Mucosa of descending colon (tissue), 3 donors: Measurements from ENCODE around the gene ATP5MC2. TPM values are rescaled to one million over a fixed set of nuclear protein-coding genes. Genes with fewer than 3 reads are reported as not detected.
"Not testable (repeated sequence)": the region's sequence is repeated elsewhere in the genome, so short reads cannot be mapped to it uniquely, and the experiment has no call there.

Experiments used
- ATAC-seq: fragments of 200-7000 bp; cut with Tn5 transposase; one replicate; pipeline ENCODE4 v1.9.1; 2020; ENCODE audit warnings: mild to moderate bottlenecking, moderate library complexity
- DNase-seq, 3 donors: peaks; one replicate each; pipeline ENCODE4 v3.0.0-alpha.2; 2020
- H3K36me3 ChIP-seq: fragments of 200-600 bp; one replicate; pipeline ENCODE4 v1.8.0; 2021; ENCODE audit warnings: low read depth, mild to moderate bottlenecking
- H3K4me1 ChIP-seq: fragments of 200-600 bp; one replicate; pipeline ENCODE4 v1.8.0; 2021; ENCODE audit warnings: low read depth, mild to moderate bottlenecking
- H3K4me3 ChIP-seq: fragments of 200-600 bp; one replicate; pipeline ENCODE4 v1.8.0; 2021; ENCODE audit warnings: mild to moderate bottlenecking
- H3K9me3 ChIP-seq: fragments of 200-600 bp; one replicate; pipeline ENCODE4 v1.8.0; 2021; ENCODE audit warnings: mild to moderate bottlenecking
- intact Hi-C, 2 donors: fragments of 100-400 bp; cut with DNase I in 1 of 2; cut with micrococcal nuclease in 1 of 2; formaldehyde crosslinking; loops; one replicate each; pipeline versions ENCODE4 v1.11.0 to v1.11.1; 2022; cut with DNase I, micrococcal nuclease
- total RNA-seq, 3 donors: library from RNA; stranded (reverse); fragmentation: NEBNext Ultra II Directional in 2 of 3; extraction: Animal tissue kit (Norgen Biotek cat#: 25700) in 2 of 3; gene quantifications; one replicate each; pipeline versions ENCODE4 v1.2.1 to v1.2.4, GENCODE V29; 2021 to 2023
- TF ChIP-seq, protein P1 (sequence below): fragments of 200-600 bp; IDR thresholded peaks from one replicate; pipeline ENCODE4 v1.8.0; 2022; ENCODE audit warnings: antibody characterized with exemption, mild to moderate bottlenecking
- donor health status: DM: no; HTN: no; CAD: no; lungs with moderate emphysema.
- donor health status: DM: no; HTN: no; CAD: no.
- donor health status: DM: no; HTN: yes; CAD: no.

Gene ATP5MC2
- total RNA-seq, 3 donors from 2014 or later = 328 to 354 (median 349) TPM

DNA sequence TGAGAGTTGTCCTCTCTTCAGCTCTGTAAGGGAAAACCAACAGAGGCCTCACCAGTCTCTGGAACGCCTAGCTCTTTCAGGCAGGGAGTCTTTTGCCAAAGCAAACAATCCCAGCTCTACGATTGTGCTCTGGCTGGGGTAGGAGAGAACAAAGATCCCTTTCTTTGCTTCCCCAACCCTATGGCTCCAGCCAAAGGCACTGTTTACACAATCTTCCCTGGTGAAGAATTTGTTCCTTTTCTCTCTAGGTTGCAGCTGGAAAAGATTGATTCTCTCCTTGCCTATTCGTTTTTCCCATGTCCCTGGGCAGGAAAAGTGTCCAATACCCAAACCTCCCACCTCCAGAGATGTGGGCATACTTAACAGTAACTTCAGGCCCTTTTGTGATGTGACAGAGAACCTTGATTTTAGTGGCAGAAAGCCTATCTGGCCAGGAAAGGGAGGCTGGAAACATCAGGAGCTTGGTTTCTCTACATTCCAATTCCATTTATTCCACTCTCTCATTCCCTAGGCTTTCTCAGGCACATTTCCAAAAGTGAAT is 16.8 kb downstream of the ATP5MC2 start:
- no peaks in the 10 kb centered on the region for H3K36me3 ChIP-seq
- intact Hi-C loops = no loop called here
- DNase-seq (peak in 1 of 3 donors; percentile 72), ATAC-seq (peak; percentile 95)
- TF ChIP-seq, protein P1, sequence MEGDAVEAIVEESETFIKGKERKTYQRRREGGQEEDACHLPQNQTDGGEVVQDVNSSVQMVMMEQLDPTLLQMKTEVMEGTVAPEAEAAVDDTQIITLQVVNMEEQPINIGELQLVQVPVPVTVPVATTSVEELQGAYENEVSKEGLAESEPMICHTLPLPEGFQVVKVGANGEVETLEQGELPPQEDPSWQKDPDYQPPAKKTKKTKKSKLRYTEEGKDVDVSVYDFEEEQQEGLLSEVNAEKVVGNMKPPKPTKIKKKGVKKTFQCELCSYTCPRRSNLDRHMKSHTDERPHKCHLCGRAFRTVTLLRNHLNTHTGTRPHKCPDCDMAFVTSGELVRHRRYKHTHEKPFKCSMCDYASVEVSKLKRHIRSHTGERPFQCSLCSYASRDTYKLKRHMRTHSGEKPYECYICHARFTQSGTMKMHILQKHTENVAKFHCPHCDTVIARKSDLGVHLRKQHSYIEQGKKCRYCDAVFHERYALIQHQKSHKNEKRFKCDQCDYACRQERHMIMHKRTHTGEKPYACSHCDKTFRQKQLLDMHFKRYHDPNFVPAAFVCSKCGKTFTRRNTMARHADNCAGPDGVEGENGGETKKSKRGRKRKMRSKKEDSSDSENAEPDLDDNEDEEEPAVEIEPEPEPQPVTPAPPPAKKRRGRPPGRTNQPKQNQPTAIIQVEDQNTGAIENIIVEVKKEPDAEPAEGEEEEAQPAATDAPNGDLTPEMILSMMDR = no peak
- no peaks in the 10 kb centered on the region for H3K9me3 ChIP-seq
- no peak overlapping the region for H3K4me3 ChIP-seq
- H3K4me1 ChIP-seq = peaks cover 28% of the 10 kb centered on the region

DNA sequence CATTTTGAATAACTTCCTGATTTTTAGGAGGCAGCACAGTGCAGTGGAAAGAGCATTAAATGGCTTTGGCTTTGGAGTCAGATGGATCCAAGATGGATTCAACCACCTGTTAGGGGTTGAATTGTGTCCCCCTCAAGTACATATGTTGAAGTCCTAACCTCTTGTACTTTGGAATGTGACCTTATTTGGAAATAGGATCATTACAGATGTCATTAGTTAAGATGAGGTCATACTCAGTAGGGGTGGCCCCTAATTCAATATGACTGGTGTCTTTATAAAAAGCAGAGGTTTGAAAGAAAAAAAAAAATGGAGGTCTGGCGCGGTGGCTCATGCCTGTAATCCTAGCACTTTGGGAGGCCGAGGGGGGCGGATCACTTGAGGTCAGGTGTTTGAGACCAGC is 18.8 kb downstream of the ATP5MC2 start:
- no peaks in the 10 kb centered on the region for H3K36me3 ChIP-seq
- intact Hi-C loops = no loop called here
- H3K4me1 ChIP-seq = peaks cover 28% of the 10 kb centered on the region
- TF ChIP-seq, protein P1 = no peak
- H3K9me3 ChIP-seq = no peaks in the 10 kb centered on the region
- no peak overlapping the region for H3K4me3 ChIP-seq
- DNase-seq (no peak), ATAC-seq (no peak)

- ATAC-seq (no peak), DNase-seq (no peak)
- TF ChIP-seq, protein P1 = no peak
- Histone ChIP-seq H3K4me3 (no peak overlapping the region), H3K4me1 (peaks cover 7% of the 10 kb centered on the region), H3K9me3 (no peaks in the 10 kb centered on the region), H3K36me3 (no peaks in the 10 kb centered on the region)
- intact Hi-C loops = no loop called here
Measured at GRCh38 chr12:53653595-53653994, 22.3 kb downstream of the ATP5MC2 start.

DNA sequence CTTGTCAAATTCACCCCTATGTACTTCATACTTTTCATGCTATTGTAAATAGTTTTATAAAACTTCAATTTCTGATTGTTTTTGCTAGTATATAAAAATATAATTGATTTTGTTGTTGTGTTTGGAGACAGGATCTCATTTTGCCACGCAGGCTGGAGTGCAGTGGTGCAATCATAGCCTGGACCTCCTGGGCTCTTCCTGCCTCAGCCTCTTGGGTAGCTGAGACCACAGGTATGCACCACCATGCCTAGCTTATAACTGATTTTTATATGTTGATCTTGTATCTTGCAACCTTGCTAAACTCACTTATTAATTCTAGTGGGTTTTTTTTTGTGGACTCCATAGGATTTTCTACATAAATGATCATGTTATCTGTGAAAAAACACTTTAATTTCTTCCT is 23.5 kb downstream of the ATP5MC2 start:
- Histone ChIP-seq H3K36me3 (no peaks in the 10 kb centered on the region), H3K4me1 (no peaks in the 10 kb centered on the region), H3K9me3 (no peaks in the 10 kb centered on the region), H3K4me3 (no peak overlapping the region)
- intact Hi-C loops = no loop called here
- no peak for DNase-seq
- TF ChIP-seq, protein P1 = no peak
- ATAC-seq = no peak

GRCh38 chr12:53651737-53652136 is 24.1 kb downstream of the ATP5MC2 start:
- ATAC-seq (no peak), DNase-seq (no peak)
- no peaks in the 10 kb centered on the region for H3K36me3 ChIP-seq
- no peaks in the 10 kb centered on the region for H3K9me3 ChIP-seq
- H3K4me3 ChIP-seq = no peak overlapping the region
- no peaks in the 10 kb centered on the region for H3K4me1 ChIP-seq
- TF ChIP-seq, protein P1 = no peak
- intact Hi-C loops = no loop called here

- not testable (repeated sequence) for ATAC-seq, H3K4me1 ChIP-seq, H3K36me3 ChIP-seq
Measured at GRCh38 chr12:53646300-53646699, 29.6 kb downstream of the ATP5MC2 start.

More at GRCh38 chr12:53646300-53646699, 29.6 kb downstream of the ATP5MC2 start:
- DNase-seq, H3K9me3 ChIP-seq, intact Hi-C loops, H3K4me3 ChIP-seq: not testable (repeated sequence)
